GM21528 (cell line): ENCODE results near the gene SDCCAG8.

Experiments used
- ATAC-seq: cut with Tn5 transposase; IDR thresholded peaks from one replicate; pipeline ENCODE4 v1.9.1; 2021; ENCODE audit warnings: mild to moderate bottlenecking, moderate library complexity; ENCODE audit not compliant: unreplicated experiment, low FRiP score

The SDCCAG8 gene

GRCh38 chr1:243443557-243443956 is 187.7 kb downstream of the SDCCAG8 start:
- ATAC-seq: no peak

GRCh38 chr1:243447347-243447746 is 191.5 kb downstream of the SDCCAG8 start:
- ATAC-seq: no peak

- no peak for ATAC-seq
These were observed 192.0 kb downstream of the SDCCAG8 start for GRCh38 chr1:243447844-243448243.

GRCh38 chr1:243449373-243449772 is 193.5 kb downstream of the SDCCAG8 start:
- ATAC-seq: no peak

GRCh38 chr1:243452092-243452491 is 196.3 kb downstream of the SDCCAG8 start:
- ATAC-seq: no peak

- no peak for ATAC-seq
These were observed 198.6 kb downstream of the SDCCAG8 start for GRCh38 chr1:243454328-243454997.

- no peak for ATAC-seq
These were observed 200.2 kb downstream of the SDCCAG8 start for GRCh38 chr1:243455760-243456651.

- ATAC-seq: no peak
These were observed 201.6 kb downstream of the SDCCAG8 start for GRCh38 chr1:243457363-243457982.

GRCh38 chr1:243459059-243459458 is 203.2 kb downstream of the SDCCAG8 start:
- ATAC-seq: no peak

GRCh38 chr1:243461700-243462099 is 205.9 kb downstream of the SDCCAG8 start:
- ATAC-seq: no peak

- ATAC-seq: no peak
These were observed 207.3 kb downstream of the SDCCAG8 start for GRCh38 chr1:243462929-243463697.

GRCh38 chr1:243465081-243465480 is 209.2 kb downstream of the SDCCAG8 start:
- no peak for ATAC-seq

- no peak for ATAC-seq
These were observed 209.9 kb downstream of the SDCCAG8 start for GRCh38 chr1:243465738-243466137.

- ATAC-seq: no peak
These were observed 213.7 kb downstream of the SDCCAG8 start for GRCh38 chr1:243469497-243469896.

GRCh38 chr1:243470502-243470901 is 214.7 kb downstream of the SDCCAG8 start:
- no peak for ATAC-seq

- no peak for ATAC-seq
These were observed 215.3 kb downstream of the SDCCAG8 start for GRCh38 chr1:243471026-243471685.

GRCh38 chr1:243471754-243472745 is 216.2 kb downstream of the SDCCAG8 start:
- peak; percentile 81 for ATAC-seq

GRCh38 chr1:243473227-243474135 is 217.6 kb downstream of the SDCCAG8 start:
- no peak for ATAC-seq
